Left cardiac atrium (tissue), 4 donors: ENCODE measurements around the gene RIPOR3. TPM values are rescaled to one million over a fixed set of nuclear protein-coding genes. Genes with fewer than 3 reads are reported as not detected.

ENCODE experiments used
- ATAC-seq, 2 donors: fragments of 200-7000 bp; cut with Tn5 transposase; one replicate each; pipeline ENCODE4 v1.9.1; 2020; ENCODE audit warnings: mild to moderate bottlenecking in 2 of 2, moderate library complexity in 2 of 2
- DNase-seq: peaks from one replicate; pipeline ENCODE4 v3.0.0-alpha.2; 2020
- intact Hi-C, 2 donors: fragments of 100-400 bp; cut with DNase I; formaldehyde crosslinking; loops; one replicate each; pipeline versions ENCODE4 v1.14.1 to v1.15.1; 2022 to 2023
- long read RNA-seq: library from polyadenylated mRNA; unstranded; transcript quantifications from one replicate; pipeline ENCODE4 v2.0.0, GENCODE V29; 2021
- total RNA-seq, 2 donors: library from RNA; stranded (reverse); fragmentation: NEBNext Ultra II Directional; extraction: Animal tissue kit (Norgen Biotek cat#: 25700); gene quantifications; one replicate each; pipeline ENCODE4 v1.2.1, GENCODE V29; 2021
- donor health status: DM: no; HTN: yes; CAD: no.
- donor health status: DM: no; HTN: yes; CAD: no; lungs with severe emphysema.
- donor health status: DM: yes; HTN: yes; CAD: no.
- donor health status: Dilated cardiomyopathy.

RIPOR3 gene
- 1 to 10 TPM; 3.3 to 6.7 TPM for total RNA-seq
- long read RNA-seq, partial matches to known transcripts: 2 of 4 reads
- long read RNA-seq, other reads (novel, unspliced or antisense): 2 of 4 reads

- intact Hi-C loops: no loop called here
- ATAC-seq (peak; percentile 32 to 45), DNase-seq (no peak)
These were observed at the start of gene RIPOR3 for GRCh38 chr20:50690650-50691572. Gene RIPOR3, minus strand, starts transcription at chr20:50691542. Its CDS starts 414 bp downstream, at chr20:50691128.

GRCh38 chr20:50737352-50737751 lies 46.0 kb upstream of the RIPOR3 start:
- intact Hi-C loops: loop anchor here in 1 of 2 donors (10.0 kb wide), 1 partner anchor 103 kb away; no protein-coding TSS in a partner anchor
- DNase-seq (no peak), ATAC-seq (peak in 1 of 2 donors; percentile 53)

GRCh38 chr20:50735813-50736212 lies 44.5 kb upstream of the RIPOR3 start:
- intact Hi-C loops: loop anchor here in 1 of 2 donors (10.0 kb wide), 1 partner anchor 101 kb away; no protein-coding TSS in a partner anchor

GRCh38 chr20:50734730-50735679 lies 43.7 kb upstream of the RIPOR3 start:
- intact Hi-C loops: loop anchor here in 1 of 2 donors (10.0 kb wide), 1 partner anchor 100 kb away; no protein-coding TSS in a partner anchor
- no peak for DNase-seq
- no peak for ATAC-seq

More at GRCh38 chr20:50735813-50736212, 44.5 kb upstream of the RIPOR3 start:
- no peak for ATAC-seq
- DNase-seq: no peak

GRCh38 chr20:50733644-50734349 lies 42.5 kb upstream of the RIPOR3 start:
- no peak for ATAC-seq
- no peak for DNase-seq
- intact Hi-C loops: loop anchor here in 1 of 2 donors (10.0 kb wide), 1 partner anchor 99 kb away; no protein-coding TSS in a partner anchor

DNA sequence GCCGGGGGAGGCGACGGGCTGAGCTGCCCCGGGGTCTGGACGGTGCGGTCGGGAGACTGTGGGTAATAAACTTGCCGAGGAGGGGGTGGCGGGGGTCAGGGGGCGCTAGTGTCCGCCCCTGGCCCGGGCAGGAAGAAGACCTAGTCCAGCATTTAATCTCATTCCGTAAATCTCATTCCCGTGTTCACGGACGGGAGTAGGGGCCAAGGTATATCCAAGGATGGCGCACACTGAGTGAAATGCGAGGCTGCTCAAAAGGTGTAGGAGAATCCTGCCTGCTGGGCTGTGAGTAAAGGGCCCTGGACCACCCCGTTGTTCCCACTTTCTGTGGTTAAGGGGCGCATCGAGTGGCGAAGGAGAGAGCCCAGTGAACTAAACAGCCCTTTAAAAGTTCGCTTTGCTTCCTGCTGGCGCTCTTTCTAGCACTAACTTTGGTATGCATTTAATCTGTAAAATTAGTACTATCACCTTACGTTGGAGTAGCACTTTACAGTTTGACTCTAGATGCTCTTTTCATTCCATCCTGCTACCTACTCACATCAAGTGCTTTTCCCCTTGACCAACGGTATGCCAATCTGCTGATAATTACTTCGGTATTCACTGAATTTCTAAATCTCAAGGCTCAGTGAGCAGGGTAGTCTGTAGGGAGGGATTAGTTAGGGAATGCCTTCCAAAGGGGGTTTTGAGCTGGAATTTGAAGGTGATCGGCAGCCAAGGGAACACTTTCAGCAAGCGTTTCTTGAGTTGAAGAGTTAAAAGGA lies 40.8 kb upstream of the RIPOR3 start:
- intact Hi-C loops: loop anchor here in 1 of 2 donors (10.0 kb wide), 1 partner anchor 97 kb away; no protein-coding TSS in a partner anchor
- ATAC-seq (no peak), DNase-seq (no peak)

- DNase-seq (peak; percentile 96), ATAC-seq (peak; percentile 95 to 97)
- intact Hi-C loops: loop anchor here in 1 of 2 donors (10.0 kb wide), 1 partner anchor 96 kb away; no protein-coding TSS in a partner anchor
These were observed 40.0 kb upstream of the RIPOR3 start, which contains the start of gene PARD6B for GRCh38 chr20:50731055-50731929. Gene PARD6B, plus strand, starts transcription at chr20:50731580. Its CDS starts 207 bp downstream, at chr20:50731787.

GRCh38 chr20:50730765-50731054 lies 39.4 kb upstream of the RIPOR3 start:
- intact Hi-C loops: loop anchor here in 1 of 2 donors (10.0 kb wide), 1 partner anchor 96 kb away; no protein-coding TSS in a partner anchor
- ATAC-seq (no peak), DNase-seq (no peak)

DNA sequence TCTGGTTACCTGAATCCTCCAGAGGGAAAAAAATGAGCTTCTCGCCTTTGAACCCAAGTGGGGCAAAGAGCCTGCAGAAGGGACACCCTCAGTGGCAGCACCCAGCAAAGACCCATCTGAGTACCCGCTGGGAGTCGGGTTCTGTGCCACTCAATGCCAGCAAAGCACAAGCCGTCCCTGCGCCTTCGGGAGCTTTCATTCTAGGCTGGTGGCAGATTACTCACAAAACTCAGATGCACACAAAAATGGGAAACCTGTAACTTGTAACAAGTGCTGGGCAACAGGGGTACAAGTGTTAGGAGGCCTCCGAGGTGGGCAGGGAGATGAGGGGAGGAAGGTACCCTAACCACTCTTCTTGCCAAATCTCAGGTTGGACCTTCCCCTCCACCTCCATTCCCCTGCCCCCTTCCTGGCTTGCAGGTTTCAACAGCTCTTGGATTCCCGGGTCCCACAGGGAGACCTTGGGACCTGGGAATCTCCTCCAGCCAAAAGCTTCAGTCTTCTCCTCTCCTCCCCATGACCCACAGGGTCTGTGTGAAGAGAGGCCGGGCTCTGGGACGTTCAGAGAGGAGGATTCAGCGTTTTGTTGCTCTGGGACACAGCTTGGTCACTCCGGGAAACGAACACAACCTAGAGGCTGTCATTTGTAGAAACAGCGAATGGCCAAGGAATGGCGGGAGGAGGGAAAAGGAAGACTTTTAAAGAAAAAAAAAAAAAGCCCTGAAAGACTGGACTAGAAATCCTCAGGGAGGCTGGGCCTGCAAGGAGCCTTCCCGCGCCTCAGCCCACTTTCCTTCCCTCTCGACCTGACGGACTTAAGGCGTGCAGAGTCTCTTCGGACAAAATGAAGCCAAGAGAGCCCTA lies 38.8 kb upstream of the RIPOR3 start:
- DNase-seq: no peak
- ATAC-seq: peak; percentile 0 to 3
- intact Hi-C loops: loop anchor here in 1 of 2 donors (10.0 kb wide), 1 partner anchor 95 kb away; no protein-coding TSS in a partner anchor

GRCh38 chr20:50728981-50729874 lies 37.9 kb upstream of the RIPOR3 start:
- ATAC-seq (no peak), DNase-seq (no peak)
- intact Hi-C loops: no loop called here

- no peak for ATAC-seq
- intact Hi-C loops: no loop called here
- DNase-seq: no peak
These were observed 37.2 kb upstream of the RIPOR3 start for GRCh38 chr20:50728486-50728980.

GRCh38 chr20:50727792-50728485 lies 36.6 kb upstream of the RIPOR3 start:
- intact Hi-C loops: no loop called here
- no peak for ATAC-seq

DNA sequence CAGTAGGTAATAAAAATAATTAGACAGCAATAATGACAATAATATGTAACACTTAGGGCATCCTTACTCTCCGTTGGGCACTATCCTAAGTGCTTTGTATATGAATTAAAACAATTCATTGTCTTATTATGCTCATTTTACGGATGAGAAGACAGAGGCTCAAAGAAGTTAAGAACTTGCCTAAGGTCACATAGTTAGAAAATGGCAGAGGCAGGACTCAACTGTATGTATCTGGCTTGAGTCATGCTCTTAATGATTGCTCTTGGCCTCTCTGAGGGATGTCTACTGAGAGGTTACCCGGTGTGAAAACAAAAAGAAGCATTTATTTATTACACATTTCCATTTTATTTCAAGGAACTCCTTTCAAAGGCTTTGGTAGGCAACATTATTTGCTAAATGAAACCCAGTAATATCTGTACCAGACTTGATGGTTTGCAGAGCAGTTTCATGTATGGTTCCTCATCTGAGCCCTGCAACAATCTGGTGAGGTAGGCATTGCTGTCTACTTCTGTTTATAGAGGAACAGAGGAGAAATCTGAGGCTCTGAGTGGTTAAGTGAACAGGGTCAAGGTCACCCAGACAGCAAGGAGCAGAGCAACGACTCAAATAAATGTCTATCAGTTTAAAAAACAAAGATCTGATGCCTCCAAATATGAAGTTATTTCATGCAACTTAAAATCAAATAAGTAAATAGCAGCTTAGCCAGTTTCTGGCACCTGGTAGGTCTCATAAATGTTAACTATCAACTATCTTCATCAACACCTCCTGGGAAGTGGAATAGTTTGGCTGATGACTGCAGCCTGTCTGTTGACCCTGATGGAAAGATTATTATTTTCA lies 35.8 kb upstream of the RIPOR3 start:
- DNase-seq: no peak
- no peak for ATAC-seq
- intact Hi-C loops: no loop called here

More at GRCh38 chr20:50727792-50728485, 36.6 kb upstream of the RIPOR3 start:
- no peak for DNase-seq
